ENCODE data around the gene TMEM181.

TMEM181 gene

GRCh38 chr6:158565482-158566040, 5.7 kb downstream of the TMEM181 start:
- DNase-seq: no peak

GRCh38 chr6:158566207-158566818, 6.4 kb downstream of the TMEM181 start:
- no peak for DNase-seq

DNA sequence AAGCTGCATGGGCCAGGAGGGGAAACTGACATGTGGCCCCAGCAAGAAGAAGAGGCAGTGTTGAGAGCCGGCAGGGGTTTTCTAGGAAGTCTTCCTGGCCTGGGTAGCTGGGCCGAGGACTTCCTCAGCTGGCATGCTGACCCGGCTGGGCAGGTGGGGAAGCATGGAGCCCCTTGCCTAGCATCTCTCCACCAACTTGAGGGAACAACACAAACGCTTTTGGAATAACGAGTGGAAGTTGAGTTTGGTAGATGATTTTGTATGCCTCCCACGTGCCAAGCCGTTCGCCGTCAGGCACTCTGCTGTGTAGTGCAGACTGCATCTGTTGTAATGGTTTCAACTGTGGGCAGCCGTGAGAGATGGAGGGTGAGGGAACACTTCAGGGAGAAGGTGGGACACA, 7.3 kb downstream of the TMEM181 start:
- no peak for DNase-seq

DNA sequence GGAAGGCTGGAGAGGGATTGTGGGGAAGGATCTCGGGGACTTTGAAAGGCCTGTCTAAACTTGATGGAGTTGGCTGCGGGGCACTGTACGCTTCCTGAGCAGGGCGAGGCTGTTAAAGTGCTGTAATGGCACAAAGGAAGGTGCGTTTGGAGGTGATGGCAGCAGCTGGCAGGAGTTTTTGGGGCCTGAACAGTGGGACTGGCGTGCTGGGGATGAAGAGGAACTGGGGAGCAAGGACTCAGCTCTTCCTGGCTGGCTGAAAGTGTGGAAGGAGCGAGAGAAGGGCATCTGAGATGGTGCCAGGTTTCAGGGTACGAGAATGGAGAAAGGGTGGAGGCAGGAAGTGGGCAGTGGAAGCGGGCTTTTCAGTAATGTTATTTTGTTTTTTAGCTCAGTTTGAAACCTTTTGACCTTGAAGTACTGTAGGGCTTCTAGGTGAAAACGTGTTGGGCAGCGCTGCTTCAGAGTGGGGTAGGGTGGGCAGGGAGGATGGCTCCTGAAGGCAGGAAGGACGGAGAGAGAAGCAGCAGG, 8.0 kb downstream of the TMEM181 start:
- no peak for DNase-seq

DNA sequence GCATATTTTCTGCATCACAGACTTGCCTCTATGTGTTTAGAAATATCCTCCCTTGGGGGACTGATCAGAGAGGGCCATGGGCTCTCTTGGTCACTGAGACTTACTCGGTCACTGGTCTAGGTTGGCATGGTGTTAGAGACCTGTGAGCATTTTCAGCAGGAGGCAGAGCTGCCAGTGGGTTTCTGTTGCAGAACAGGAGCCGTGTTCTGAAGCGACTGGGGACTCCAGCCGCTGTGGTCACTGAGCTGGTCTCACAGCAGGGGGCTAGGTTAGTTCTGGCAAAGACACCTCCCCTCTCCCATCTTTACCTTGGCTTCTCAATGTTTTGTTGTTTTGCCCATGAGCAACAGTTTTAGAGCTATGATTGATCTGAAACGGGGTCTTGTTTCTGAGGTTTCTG, 8.7 kb downstream of the TMEM181 start:
- no peak for DNase-seq

- DNase-seq: no peak
Observed at GRCh38 chr6:158569036-158569435, 9.1 kb downstream of the TMEM181 start.

DNA sequence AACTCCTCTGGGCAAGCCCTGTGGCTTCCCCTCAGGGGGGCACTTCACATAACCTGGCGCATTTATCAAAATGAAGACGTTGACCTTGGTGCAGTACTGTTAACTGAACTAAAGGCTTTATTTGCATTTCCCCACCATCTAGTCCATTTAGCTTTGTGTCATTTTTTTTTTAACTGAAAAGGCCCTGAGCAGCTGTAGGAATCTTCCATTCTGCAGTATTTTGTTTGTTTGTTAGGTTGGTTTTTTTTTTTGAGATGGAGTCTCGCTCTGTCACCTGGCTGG, 10.7 kb downstream of the TMEM181 start:
- no peak for DNase-seq

GRCh38 chr6:158571826-158572652, 12.1 kb downstream of the TMEM181 start:
- DNase-seq: no peak

- no peak for DNase-seq
Observed at GRCh38 chr6:158572653-158573541, 13.0 kb downstream of the TMEM181 start.

GRCh38 chr6:158573542-158573931, 13.6 kb downstream of the TMEM181 start:
- no peak for DNase-seq

DNA sequence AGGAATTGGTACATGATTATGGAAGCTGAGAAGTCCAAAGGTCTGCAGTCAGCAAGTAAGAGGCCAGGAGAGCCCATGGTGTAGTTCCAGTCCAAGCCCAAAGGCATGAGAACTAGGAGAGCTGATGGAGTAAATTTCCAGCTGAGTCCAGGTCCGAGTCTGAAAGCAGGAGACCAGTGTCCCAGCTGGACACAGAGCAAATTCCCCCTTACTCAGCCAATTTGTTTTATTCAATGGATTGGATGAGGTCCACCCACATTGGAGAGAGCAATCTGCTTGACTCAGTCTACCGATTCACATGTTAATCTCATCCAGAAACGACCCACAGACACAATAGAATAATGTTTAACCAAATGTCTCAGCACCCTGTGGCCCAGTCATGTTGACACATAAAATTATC, 14.9 kb downstream of the TMEM181 start:
- no peak for DNase-seq

- no peak for DNase-seq
Observed at GRCh38 chr6:158575550-158575949, 15.7 kb downstream of the TMEM181 start.

GRCh38 chr6:158584236-158584651, 24.4 kb downstream of the TMEM181 start:
- no peak for DNase-seq

DNA sequence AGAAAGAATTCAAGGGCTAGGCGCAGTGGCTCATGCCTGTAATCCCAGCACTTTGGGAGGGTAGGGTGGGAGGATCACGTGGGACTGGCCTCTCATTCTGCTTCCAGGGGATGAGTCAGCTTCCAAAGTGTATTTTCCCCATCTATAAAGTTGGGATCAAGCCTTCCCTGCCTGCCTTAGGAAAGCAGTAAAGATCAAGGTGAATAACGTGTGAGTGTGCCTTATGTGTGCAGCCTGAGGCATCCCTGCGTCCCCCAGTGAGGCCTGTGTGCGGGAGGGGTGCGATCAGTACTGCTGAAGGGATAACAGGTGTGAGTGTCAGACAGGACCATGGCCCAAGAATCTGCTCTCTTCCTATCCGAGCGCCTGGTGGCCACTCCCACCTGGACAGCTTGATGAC, 26.8 kb downstream of the TMEM181 start:
- DNase-seq: no peak

GRCh38 chr6:158589366-158589765, 29.5 kb downstream of the TMEM181 start:
- no peak for DNase-seq

DNA sequence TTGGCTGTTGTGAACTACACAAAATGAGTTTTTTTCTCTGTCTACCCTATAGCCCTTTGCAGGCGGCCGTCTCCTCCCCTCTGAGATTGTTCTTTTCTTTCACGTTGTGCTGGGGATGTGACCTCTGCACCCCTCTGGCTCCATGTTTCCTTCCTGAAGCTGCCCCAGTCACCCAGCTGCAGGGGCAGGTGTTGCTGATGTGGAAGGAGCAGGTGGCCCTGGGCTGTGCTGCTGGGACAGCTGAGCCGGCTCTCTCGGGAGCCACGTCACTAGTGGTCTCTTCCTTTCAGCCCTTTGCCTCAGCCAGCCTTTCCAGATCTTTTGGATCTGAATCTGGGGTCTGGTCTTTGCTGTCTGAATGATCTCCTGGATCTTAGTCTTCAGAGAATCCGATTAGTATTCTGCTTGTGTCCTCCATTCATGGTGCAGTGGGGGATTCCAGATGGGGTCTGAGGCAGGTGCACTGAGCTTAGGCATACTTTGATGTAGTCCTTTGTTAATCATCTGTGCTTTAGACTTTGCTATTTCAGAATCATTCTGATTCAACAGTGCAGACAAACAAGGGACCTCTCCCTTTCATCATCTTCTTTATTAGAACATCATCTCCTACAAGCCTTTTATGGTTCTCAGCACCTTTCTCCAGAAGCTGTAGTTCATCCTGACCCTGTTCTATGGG, 31.4 kb downstream of the TMEM181 start:
- no peak for DNase-seq

DNA sequence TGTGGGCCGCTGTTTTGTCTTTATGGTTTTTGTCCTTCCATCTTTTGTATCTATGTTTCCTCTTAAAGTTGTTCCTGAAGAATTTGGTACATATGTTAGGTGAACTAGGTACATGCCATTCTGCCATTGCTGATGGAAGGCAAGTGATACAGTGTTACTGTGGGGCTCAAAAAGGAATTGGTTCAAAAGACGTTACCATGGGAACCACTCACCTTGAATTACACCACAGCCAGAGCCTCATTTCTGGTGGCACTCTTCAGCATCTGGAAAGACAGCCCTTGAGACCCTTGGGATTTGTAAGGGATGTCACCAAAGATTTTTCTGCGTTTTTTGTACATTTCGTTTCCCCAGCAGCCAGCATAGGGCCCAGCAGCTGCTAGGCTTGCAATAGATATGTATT, 31.9 kb downstream of the TMEM181 start:
- DNase-seq: no peak

DNA sequence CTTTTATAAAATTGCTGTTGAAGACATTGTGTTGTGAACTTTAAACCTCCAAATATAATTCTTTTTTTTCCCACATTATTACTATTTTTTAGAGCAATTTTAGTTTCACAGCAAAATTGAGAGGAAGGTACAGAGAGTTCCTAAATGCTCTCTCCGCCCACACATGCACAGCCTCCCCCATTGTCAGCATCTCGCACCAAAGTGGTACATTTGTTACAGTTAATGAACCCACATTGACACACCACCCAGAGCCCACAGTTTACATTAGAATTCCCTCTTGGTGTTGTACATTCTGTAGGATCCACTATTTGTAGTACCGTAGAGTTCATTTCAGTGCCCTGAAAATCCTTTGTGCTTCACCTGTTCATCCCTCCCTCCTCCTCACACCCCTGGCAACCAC, 33.8 kb downstream of the TMEM181 start:
- no peak for DNase-seq

GRCh38 chr6:158595223-158595622, 35.3 kb downstream of the TMEM181 start:
- no peak for DNase-seq

DNA sequence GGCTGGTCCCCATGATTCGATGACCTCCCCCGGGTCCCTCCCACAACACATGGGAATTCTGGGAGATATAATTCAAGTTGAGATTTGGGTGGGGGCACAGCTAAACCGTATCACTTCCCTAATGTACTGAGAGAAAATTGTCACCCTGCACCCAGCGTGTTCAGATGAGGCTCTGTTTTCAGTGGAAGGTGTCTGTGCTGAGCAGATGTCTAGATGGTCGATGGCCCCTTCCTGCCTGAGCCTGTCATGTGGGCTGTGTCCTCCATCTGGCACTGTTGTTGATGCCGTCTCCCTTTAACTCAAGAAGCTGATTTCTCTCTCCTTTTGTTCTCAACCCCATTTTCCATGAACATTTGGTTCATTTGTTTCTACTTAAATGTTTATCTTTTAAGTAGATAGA, 37.0 kb downstream of the TMEM181 start:
- DNase-seq: no peak

DNA sequence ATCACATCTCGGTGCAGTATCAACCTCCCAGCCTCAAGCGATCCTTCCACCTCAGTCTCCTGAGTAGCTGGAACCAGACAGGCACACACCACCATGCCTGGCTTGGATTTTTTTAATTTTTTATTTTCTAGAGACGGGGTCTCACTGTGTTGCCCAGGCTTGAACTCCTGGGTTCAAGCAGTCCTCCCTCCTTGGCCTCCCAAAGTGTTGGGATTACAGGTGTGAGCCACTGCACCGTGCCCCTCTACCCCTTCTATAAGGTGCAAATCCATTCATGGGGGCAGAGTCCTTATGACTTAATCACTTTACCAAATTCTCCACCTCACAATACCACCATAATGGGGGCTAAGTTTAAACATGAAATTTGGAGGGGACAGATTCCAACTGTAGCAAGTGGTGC, 37.7 kb downstream of the TMEM181 start:
- DNase-seq: no peak

GRCh38 chr6:158599635-158600034, 39.7 kb downstream of the TMEM181 start:
- DNase-seq: no peak

All from COR-L47 (cell line).